HG02798 (cell line): Measurements from ENCODE around the gene CDK19.
A peak's percentile ranks its signal among the peaks of the same experiment; 100 is the strongest.
"Not testable (repeated sequence)": the region's sequence is repeated elsewhere in the genome, so short reads cannot be mapped to it uniquely, and the experiment has no call there.

ENCODE experiments used
- ATAC-seq: cut with Tn5 transposase; IDR thresholded peaks from one replicate; pipeline ENCODE4 v1.9.1; 2021; ENCODE audit warnings: mild to moderate bottlenecking; ENCODE audit not compliant: unreplicated experiment, poor library complexity

The CDK19 gene

DNA sequence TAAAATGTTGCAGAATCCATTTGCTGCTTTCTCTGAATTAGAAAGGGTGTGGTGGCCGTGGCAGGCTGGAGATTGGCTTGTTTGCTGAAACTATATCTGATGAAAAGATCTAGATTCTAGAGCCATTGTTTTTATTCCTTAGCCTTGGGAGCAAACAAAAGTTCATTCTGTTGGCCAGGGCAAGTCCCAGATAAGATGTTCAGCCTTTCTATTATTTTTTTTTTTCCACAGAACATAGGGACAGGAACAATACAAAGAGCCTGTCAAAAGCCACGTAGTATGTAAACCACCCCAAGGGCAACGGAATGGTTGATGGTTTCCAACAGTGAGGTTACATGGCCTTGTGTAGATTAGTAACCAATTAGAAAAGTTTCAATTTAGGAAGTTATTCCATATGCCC lies 218.9 kb downstream of the CDK19 start:
- ATAC-seq = no peak

- no peak for ATAC-seq
Measured at GRCh38 chr6:110595112-110595511, 220.2 kb downstream of the CDK19 start.

DNA sequence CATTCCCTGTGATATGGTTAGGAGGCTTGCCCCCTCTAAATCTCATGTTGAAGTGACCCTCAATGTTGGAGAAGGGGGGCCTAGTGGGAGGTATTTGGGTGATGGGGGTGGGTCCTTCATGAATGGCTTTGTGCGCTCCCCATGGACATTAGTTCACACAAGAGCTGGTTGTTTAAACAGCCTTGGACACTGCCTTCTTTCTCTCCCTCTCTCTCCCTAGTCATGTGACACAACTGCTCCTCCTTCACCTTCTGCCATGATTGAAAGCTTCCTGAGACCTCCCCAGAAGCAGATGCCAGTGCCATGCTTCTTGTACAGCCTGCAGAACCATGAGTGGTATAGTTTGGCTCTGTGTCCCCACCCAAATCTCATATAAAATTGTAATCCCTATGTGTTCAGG lies 221.6 kb downstream of the CDK19 start:
- no peak for ATAC-seq

DNA sequence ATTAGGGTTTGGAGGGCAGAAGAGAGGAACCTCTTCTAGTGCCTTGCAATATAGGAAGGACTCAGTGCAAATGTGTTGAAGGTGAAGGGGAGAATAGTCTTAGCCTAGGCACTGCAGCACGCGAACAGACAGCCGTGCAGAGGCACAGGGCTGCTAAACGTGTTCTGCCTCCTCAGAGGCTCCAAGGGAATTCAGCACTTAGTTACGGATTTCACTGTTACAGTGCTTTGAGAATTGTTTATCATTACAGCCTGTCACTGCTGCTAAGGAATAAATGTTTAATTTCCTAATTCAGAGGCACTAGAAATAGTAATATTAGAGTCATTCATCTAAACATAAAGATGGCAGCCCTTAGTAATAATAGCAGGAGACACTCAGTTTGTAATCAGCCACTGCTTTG lies 222.5 kb downstream of the CDK19 start:
- ATAC-seq = no peak

DNA sequence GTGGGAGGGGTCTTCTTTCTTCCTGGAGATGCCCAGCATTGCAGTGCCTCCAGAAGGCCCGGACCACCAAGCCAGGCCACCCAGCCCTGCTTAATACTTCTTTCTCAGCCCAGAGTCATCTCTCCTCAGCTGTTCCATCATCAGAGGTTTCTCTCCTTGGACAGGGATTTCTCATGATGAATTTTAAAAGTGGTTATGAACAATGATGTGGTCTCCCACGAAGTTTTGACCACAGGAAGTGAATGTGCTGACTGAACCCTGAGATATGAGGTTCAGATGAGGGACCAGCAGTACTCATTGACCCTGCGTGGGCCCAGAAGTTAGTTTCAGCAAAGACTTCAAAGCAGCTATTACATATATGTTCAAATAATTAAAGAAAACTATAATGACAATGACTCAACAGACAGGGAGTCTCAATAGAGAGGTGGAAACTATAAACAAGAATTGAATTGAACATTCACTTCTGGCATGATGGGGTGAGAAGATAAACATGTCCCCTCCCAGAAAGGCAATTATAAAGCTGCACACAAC lies 224.4 kb downstream of the CDK19 start:
- ATAC-seq = peak; percentile 42

DNA sequence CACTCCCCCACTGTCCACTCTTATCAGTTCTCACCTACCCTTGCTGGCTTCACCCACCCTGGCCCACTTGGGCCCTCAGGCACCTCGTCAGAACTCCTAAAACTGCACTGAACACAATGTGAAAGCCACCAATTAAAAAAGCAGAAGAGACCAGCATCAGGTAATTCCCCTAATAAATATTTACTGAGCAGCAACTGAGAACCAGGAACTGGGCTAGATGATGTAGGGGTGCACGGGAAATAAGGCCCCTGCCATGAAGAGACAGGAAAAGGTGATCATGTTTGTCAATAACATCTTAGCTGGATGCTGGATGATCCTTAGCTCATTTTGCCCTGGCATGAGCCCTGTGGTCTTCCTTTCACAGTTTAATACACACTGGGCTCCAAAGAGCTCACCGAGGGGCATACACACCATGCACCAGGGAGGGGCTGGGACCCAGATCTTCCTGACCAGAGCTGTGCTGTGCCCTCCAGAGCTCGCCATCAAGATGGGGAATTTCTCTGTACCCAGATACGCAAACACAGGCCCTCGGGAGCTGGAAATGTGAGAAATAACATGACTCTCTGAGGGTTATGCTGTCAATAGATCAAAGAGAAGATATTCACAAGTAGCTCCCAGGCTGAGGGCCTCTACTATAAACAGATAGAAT lies 225.3 kb downstream of the CDK19 start:
- ATAC-seq = peak; percentile 94

GRCh38 chr6:110587328-110587727 lies 227.9 kb downstream of the CDK19 start:
- no peak for ATAC-seq

- ATAC-seq = no peak
Measured at GRCh38 chr6:110581679-110582078, 233.6 kb downstream of the CDK19 start.

DNA sequence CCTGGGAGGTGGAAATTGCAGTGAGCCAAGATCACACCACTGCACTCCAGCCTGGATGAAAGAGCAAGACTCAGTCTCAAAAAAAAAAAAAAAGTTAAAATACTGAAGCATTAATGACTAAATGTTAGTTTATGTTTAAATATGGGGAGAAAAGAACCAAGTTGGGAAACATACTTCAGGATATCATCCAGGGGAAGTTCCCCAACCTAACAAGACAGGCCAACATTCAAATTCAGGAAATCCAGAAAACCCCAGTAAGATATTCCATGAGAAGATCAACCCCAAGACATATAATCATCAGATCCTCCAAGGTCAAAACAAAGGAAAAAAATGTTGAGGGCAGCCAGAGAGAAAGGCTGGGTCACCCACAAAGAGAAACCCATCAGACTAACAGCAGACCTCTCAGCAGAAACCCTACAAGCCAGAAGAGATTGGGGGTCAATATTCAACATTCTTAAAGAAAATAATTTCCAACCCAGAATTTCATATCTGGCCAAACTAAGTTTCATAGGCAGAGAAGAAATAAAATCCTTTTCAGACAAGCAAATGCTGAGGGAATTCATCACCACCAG lies 237.6 kb downstream of the CDK19 start:
- ATAC-seq = not testable (repeated sequence)

- no peak for ATAC-seq
Measured at GRCh38 chr6:110575925-110576463, 239.3 kb downstream of the CDK19 start.

- no peak for ATAC-seq
Measured at GRCh38 chr6:110574817-110575216, 240.5 kb downstream of the CDK19 start.

- no peak for ATAC-seq
Measured at GRCh38 chr6:110573537-110573936, 241.7 kb downstream of the CDK19 start.

GRCh38 chr6:110573136-110573535 lies 242.1 kb downstream of the CDK19 start:
- no peak for ATAC-seq

- no peak for ATAC-seq
Measured at GRCh38 chr6:110567957-110568696, 247.1 kb downstream of the CDK19 start.

GRCh38 chr6:110566346-110567125 lies 248.7 kb downstream of the CDK19 start:
- no peak for ATAC-seq

DNA sequence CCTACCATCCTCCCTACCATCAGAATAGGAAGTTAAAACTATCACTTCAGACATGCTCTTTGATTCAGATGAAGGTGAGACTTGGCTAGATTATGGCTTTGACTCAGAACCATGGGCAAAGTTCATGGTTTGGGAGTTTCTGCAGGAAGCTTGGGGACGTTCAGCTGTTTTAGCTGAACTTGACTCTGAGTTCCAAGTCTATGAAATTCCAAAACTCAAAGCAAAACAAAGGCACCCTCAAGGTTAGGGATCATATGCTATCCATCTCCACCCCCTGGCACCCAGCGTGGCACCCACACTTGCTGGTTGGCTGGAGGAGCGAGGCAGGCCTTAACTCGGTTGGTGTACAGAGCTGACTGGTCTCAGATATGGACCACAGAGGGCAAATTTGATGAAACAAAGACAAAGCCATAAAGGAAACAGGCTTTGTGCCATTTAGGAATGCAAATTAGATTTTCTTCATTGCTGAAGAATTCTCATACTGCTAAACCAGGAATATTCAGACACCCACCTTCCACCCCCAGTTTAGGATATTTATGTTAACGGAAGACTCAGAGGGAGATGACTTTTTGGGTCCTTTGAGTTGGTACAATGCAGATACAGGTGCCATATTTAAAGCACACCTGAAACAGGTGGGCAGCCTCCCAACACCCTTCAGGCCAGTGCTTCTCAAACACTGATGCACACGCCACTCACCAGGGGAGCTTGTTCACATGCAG lies 250.4 kb downstream of the CDK19 start:
- ATAC-seq = no peak

DNA sequence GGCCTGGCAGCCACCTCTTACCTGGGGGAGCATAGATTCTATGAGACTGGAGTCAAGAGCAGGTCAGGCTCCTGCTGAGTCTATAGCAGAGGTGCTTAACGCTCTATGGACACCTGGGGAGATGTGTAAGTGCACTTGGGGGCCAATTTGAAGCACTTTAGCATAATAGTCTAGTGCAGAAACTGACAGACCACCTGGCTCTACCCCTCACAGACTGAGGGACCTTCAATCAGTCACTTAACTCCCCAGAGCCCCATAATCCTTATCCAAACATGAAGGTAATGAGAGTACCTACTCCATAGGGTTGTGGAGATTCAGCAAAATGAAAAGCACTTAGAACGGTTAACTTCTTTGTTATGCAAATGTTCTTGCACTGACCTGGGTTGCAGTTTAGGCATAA lies 251.6 kb downstream of the CDK19 start:
- ATAC-seq = no peak

DNA sequence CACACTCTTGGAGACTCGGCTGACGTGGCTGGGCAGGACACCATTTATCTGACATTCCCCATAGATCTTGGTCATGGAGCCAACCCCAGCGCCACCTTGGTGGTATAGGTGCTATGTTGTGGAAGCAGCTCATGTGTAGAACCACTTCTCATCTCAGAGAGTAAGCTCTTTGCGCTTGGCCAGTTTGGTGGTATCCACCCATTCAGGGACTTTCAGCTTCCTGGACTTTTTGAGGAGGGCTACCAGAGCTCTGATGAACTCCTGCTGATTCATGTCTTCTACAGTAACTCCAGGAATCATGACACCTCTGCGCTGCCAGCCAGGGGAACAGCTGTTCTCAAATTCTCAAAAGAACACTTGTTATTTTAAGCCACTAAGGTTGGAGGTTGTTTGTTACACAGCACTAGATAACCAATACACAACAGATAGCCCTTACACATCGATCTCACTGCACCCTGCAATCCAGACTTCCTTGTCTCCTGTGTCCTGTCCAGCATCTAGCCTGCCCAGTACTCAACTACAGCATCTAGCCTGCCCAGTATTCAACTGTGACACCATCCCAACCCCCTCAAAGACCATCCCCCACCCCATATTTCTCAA lies 252.9 kb downstream of the CDK19 start:
- ATAC-seq = no peak

- no peak for ATAC-seq
Measured at GRCh38 chr6:110561696-110562095, 253.6 kb downstream of the CDK19 start.
